GM12891 (cell line): Measurements from ENCODE around the gene SUPT5H.

Experiments used
- PAX5 ChIP-seq: IDR thresholded peaks from 2 replicates; pipeline ENCODE4 v1.6.1; 2011; ENCODE audit warnings: low read length, moderate library complexity, mild to moderate bottlenecking; ENCODE audit not compliant: insufficient read depth, severe bottlenecking
- POLR2A ChIP-seq: IDR thresholded peaks from 2 replicates; pipeline ENCODE4 v1.6.1; 2011; ENCODE audit warnings: low read depth, low read length, control low read depth
- POLR2AphosphoS5 ChIP-seq: IDR thresholded peaks from 2 replicates; pipeline ENCODE4 v1.6.1; 2011; ENCODE audit warnings: low read depth, low read length, control low read depth
- POU2F2 ChIP-seq: IDR thresholded peaks from 2 replicates; pipeline ENCODE4 v1.6.1; 2011; ENCODE audit warnings: low read depth, mild to moderate bottlenecking, control low read depth, low read length, moderate library complexity
- SPI1 ChIP-seq: IDR thresholded peaks from 2 replicates; pipeline ENCODE4 v1.6.1; 2011; ENCODE audit warnings: low read depth, low read length, control low read depth
- TAF1 ChIP-seq: IDR thresholded peaks from 2 replicates; pipeline ENCODE4 v1.6.1; 2011; ENCODE audit warnings: low read depth, low read length, control low read depth

- no peak for TF ChIP-seq POLR2A
- no peak; the same call in 1 of the 2 replicates for TF ChIP-seq POLR2AphosphoS5
- TF ChIP-seq SPI1 = no peak
- TF ChIP-seq TAF1 = no peak
- no peak for TF ChIP-seq POU2F2
- TF ChIP-seq PAX5 = no peak
Observed at GRCh38 chr19:39472746-39473442, 27.5 kb downstream of the SUPT5H start.
